ENCODE measurements around the gene DLG1. TPM values are rescaled to one million over a fixed set of nuclear protein-coding genes. Genes with fewer than 3 reads are reported as not detected.

DLG1 gene
- total and polyA plus RNA-seq, 4 donors, result 12.7 to 51.2 (median 22.3) TPM

GRCh38 chr3:197165890-197166289 lies 132.5 kb downstream of the DLG1 start:
- no peaks in the 10 kb centered on the region for H3K9me3 ChIP-seq (ENCODE audit: control insufficient read depth in 4 of 4, low read length in 3 of 4)
- TF ChIP-seq ZBTB33 (IDR thresholded peaks at IDR 0.05) (no peak), SP1 (IDR thresholded peaks at IDR 0.05) (no peak), NR2F2 (IDR thresholded peaks at IDR 0.05) (no peak), RAD21 (IDR thresholded peaks at IDR 0.05) (no peak), TAF1 (conservative IDR thresholded peaks at IDR 0.05) (no peak), FOXA1 (IDR thresholded peaks at IDR 0.05) (no peak), HNF4A (conservative IDR thresholded peaks at IDR 0.05) (no peak), CTCF (IDR thresholded peaks at IDR 0.05; ENCODE audit: low read depth, low read length, missing input control) (no peak), JUND (IDR thresholded peaks at IDR 0.05) (no peak), YY1 (IDR thresholded peaks at IDR 0.05) (no peak), HNF4G (IDR thresholded peaks at IDR 0.05) (no peak), REST (IDR thresholded peaks at IDR 0.05) (no peak), MAX (IDR thresholded peaks at IDR 0.05) (no peak), GABPA (IDR thresholded peaks at IDR 0.05 in 1 of 2, conservative IDR thresholded peaks at IDR 0.05 in 1 of 2) (no peak), FOXA2 (IDR thresholded peaks at IDR 0.05) (no peak), EGR1 (IDR thresholded peaks at IDR 0.05; ENCODE audit: low read depth in 2 of 2) (no peak)
- 97% methylated on average over 6 of the region's 6 CpGs for WGBS
- no peaks in the 10 kb centered on the region for H3K27me3 ChIP-seq (ENCODE audit: control insufficient read depth in 4 of 4, insufficient read depth in 4 of 4, low read length in 3 of 4)
- peaks cover 0 to 6% (median under 1%) of the 10 kb centered on the region in 4 donors for H3K4me1 ChIP-seq (ENCODE audit: control insufficient read depth in 4 of 4, insufficient read depth in 4 of 4, low read length in 3 of 4)
- no peak overlapping the region for H3K9ac ChIP-seq (ENCODE audit: low read depth in 1 of 2, low read length in 2 of 2)
- H3K27ac ChIP-seq (ENCODE audit: low read depth in 1 of 2, low read length in 2 of 2), result no peak overlapping the region
- no peak for DNase-seq (ENCODE audit: low spot score)
- H3K4me3 ChIP-seq (ENCODE audit: low read depth in 1 of 3, low read length in 3 of 3), result no peak overlapping the region
- no peaks in the 10 kb centered on the region for H3K36me3 ChIP-seq (ENCODE audit: control insufficient read depth in 4 of 4, insufficient read depth in 3 of 4, low read depth in 1 of 4, low read length in 3 of 4)

GRCh38 chr3:197155046-197155445 lies 143.4 kb downstream of the DLG1 start:
- Histone ChIP-seq H3K36me3 (ENCODE audit: control insufficient read depth in 4 of 4, insufficient read depth in 3 of 4, low read depth in 1 of 4, low read length in 3 of 4) (peaks cover 0 to 3% (median 1%) of the 10 kb centered on the region in 4 donors), H3K27me3 (ENCODE audit: control insufficient read depth in 4 of 4, insufficient read depth in 4 of 4, low read length in 3 of 4) (no peaks in the 10 kb centered on the region), H3K4me1 (ENCODE audit: control insufficient read depth in 4 of 4, insufficient read depth in 4 of 4, low read length in 3 of 4) (peaks cover 0 to 7% (median 4%) of the 10 kb centered on the region in 4 donors), H3K4me3 (ENCODE audit: low read depth in 1 of 3, low read length in 3 of 3) (no peak overlapping the region), H3K9ac (ENCODE audit: low read depth in 1 of 2, low read length in 2 of 2) (no peak overlapping the region), H3K9me3 (ENCODE audit: control insufficient read depth in 4 of 4, low read length in 3 of 4) (peaks cover 0 to 6% (median 0%) of the 10 kb centered on the region in 4 donors), H3K27ac (ENCODE audit: low read depth in 1 of 2, low read length in 2 of 2) (no peak overlapping the region)
- WGBS, result 97% methylated on average over 1 of the region's 1 CpG
- no peak for TF ChIP-seq SP1 (IDR thresholded peaks at IDR 0.05)
- no peak for TF ChIP-seq EGR1 (IDR thresholded peaks at IDR 0.05; ENCODE audit: low read depth in 2 of 2)
- no peak for TF ChIP-seq MAX (IDR thresholded peaks at IDR 0.05)
- TF ChIP-seq HNF4G (IDR thresholded peaks at IDR 0.05), result no peak
- no peak for TF ChIP-seq REST (IDR thresholded peaks at IDR 0.05)
- TF ChIP-seq JUND (IDR thresholded peaks at IDR 0.05), result no peak
- TF ChIP-seq ZBTB33 (IDR thresholded peaks at IDR 0.05), result no peak
- no peak for DNase-seq (ENCODE audit: low spot score)

Data from liver (tissue), 9 donors.